Activated B cell treated with CpG ODN at 0.5 μM for 24 hours (primary cell): ENCODE measurements around the gene ZNF586. TPM values are rescaled to one million over a fixed set of nuclear protein-coding genes. Genes with fewer than 3 reads are reported as not detected.
"Not testable (repeated sequence)": the region's sequence is repeated elsewhere in the genome, so short reads cannot be mapped to it uniquely, and the experiment has no call there.

ENCODE experiments used
- ATAC-seq: fragments of 200-7000 bp; cut with Tn5 transposase; one replicate; pipeline ENCODE4 v1.10.0; 2021; ENCODE audit warnings: low read depth, mild to moderate bottlenecking, moderate library complexity
- CTCF ChIA-PET: fragments of 350-600 bp; sonication (Branson Sonifier 250); formaldehyde crosslinking; loops from one replicate; lab custom pipeline; 2021; ENCODE audit warnings: antibody characterized with exemption; lab: Charles Lee
- POLR2A ChIA-PET: fragments of 350-600 bp; sonication (Branson Sonifier 250); formaldehyde crosslinking; loops from one replicate; lab custom pipeline; 2021; ENCODE audit warnings: antibody characterized with exemption; lab: Charles Lee
- DNase-seq: peaks from one replicate; pipeline ENCODE4 v3.0.0; 2022
- H3K27ac Mint-ChIP-seq: one replicate; pipeline ENCODE4 v1.8.0; 2020; ENCODE audit warnings: mixed read lengths
- H3K27me3 Mint-ChIP-seq: one replicate; pipeline ENCODE4 v1.8.0; 2021; ENCODE audit warnings: mixed read lengths
- H3K36me3 Mint-ChIP-seq: one replicate; pipeline ENCODE4 v1.8.0; 2021; ENCODE audit warnings: low read depth, mixed read lengths
- H3K4me1 Mint-ChIP-seq: one replicate; pipeline ENCODE4 v1.8.0; 2021; ENCODE audit warnings: mixed read lengths
- H3K4me3 Mint-ChIP-seq: one replicate; pipeline ENCODE4 v1.8.0; 2020; ENCODE audit warnings: mild to moderate bottlenecking, mixed read lengths
- H3K9me3 Mint-ChIP-seq: one replicate; pipeline ENCODE4 v1.8.0; 2020; ENCODE audit warnings: mixed read lengths
- intact Hi-C: fragments of 100-400 bp; cut with micrococcal nuclease; formaldehyde crosslinking; loops from one replicate; pipeline ENCODE4 v1.15.1; 2024
- total RNA-seq: library from RNA; stranded (reverse); gene quantifications from 2 replicates; pipeline ENCODE4 v1.2.3, GENCODE V29; 2022
- TF ChIP-seq, protein P1 (sequence below): fragments of 200-600 bp; IDR thresholded peaks from one replicate; pipeline ENCODE4 v1.8.0; 2022; ENCODE audit warnings: antibody characterized with exemption, mild to moderate bottlenecking

The ZNF586 gene
- total RNA-seq, 1 donor from 2014 or later = 33.7 TPM

DNA sequence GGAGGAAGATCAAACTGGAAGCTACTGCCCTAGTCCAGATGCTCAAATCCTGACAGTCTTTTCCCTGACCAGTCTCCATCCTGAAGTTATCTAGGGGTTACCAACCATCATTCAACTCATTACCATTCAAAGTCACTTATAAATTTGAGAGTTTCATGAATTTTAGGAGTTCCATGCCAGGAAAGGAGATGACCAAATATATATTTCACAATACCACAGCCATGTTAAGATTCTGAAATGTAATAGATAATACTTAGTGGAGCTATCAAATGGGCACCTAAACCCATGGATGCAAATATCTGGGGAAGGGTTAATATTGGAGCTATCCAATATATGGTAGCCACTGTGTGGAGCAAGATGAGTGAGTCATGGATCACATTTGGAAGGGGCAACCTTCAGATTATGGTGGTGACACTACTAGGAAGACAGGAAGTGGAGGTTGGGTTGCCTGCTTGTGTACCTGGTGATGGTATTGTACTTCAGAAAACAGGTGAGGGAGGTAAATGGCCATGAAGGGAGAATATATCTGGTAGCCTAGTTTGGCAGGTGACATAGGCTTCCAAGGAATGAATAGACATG lies 18.7 kb downstream of the ZNF586 start:
- Mint-ChIP-seq H3K9me3 (peaks cover 2% of the 10 kb centered on the region), H3K4me3 (no peak overlapping the region), H3K36me3 (peaks cover 52% of the 10 kb centered on the region), H3K4me1 (peaks cover 9% of the 10 kb centered on the region), H3K27ac (no peak overlapping the region), H3K27me3 (no peaks in the 10 kb centered on the region)
- TF ChIP-seq, protein P1, sequence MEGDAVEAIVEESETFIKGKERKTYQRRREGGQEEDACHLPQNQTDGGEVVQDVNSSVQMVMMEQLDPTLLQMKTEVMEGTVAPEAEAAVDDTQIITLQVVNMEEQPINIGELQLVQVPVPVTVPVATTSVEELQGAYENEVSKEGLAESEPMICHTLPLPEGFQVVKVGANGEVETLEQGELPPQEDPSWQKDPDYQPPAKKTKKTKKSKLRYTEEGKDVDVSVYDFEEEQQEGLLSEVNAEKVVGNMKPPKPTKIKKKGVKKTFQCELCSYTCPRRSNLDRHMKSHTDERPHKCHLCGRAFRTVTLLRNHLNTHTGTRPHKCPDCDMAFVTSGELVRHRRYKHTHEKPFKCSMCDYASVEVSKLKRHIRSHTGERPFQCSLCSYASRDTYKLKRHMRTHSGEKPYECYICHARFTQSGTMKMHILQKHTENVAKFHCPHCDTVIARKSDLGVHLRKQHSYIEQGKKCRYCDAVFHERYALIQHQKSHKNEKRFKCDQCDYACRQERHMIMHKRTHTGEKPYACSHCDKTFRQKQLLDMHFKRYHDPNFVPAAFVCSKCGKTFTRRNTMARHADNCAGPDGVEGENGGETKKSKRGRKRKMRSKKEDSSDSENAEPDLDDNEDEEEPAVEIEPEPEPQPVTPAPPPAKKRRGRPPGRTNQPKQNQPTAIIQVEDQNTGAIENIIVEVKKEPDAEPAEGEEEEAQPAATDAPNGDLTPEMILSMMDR = no peak
- no peak for ATAC-seq
- intact Hi-C loops = no loop called here
- CTCF ChIA-PET = no interaction called here
- POLR2A ChIA-PET = interaction anchor here (0.6 kb wide), 1 partner anchor 604 kb away, joined by 5 read pairs; no protein-coding TSS in a partner anchor
- DNase-seq = no peak

DNA sequence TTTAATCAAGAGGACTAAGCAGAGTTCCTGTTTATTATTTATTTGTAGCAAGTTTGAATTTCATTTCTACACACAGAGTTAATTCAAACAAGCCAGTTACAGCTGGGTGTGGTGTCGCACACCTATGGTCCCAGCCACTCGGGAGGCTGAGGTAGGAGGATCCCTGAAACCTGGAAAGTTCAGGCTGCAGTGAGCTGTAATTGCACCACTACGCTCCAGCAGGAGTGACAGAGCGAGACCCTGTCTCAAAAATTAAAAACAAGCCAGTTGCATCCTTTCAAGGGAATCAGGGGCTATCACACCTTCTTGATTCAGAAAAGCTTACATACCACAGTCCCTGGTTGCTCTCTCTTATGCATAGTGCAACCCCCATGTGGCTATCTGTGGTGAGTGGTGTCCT lies 19.8 kb downstream of the ZNF586 start:
- intact Hi-C loops = no loop called here
- Mint-ChIP-seq H3K4me3 (no peak overlapping the region), H3K4me1 (peaks cover 9% of the 10 kb centered on the region), H3K27me3 (no peaks in the 10 kb centered on the region), H3K9me3 (peaks cover 2% of the 10 kb centered on the region), H3K27ac (no peak overlapping the region), H3K36me3 (peaks cover 54% of the 10 kb centered on the region)
- TF ChIP-seq, protein P1 = no peak
- CTCF ChIA-PET = no interaction called here
- ATAC-seq = no peak
- DNase-seq = no peak
- POLR2A ChIA-PET = no interaction called here

DNA sequence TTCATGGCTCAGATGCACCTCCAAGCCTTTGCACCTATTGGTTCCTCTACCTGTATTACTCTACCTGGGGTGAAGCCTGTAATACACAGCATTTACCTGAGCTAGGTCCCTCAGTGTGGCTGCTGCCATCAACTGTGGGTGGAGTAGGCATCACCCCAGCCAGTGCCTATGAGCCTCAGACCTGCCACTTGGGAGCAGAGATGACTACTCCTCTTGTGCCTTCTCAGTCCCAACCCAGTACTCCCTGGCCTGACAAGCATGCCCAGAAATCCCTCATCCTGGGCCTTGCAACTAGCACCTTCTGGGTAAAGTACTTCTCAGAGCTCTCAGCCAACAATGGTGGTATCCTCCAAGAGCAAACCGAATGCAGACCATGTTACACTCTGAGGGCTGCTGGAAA lies 27.1 kb downstream of the ZNF586 start:
- CTCF ChIA-PET, H3K27me3 Mint-ChIP-seq, H3K9me3 Mint-ChIP-seq, POLR2A ChIA-PET, intact Hi-C loops, ATAC-seq, H3K4me3 Mint-ChIP-seq, H3K27ac Mint-ChIP-seq, DNase-seq: not testable (repeated sequence)
- Mint-ChIP-seq H3K36me3 (peaks cover 44% of the 10 kb centered on the region), H3K4me1 (peaks cover 11% of the 10 kb centered on the region)

DNA sequence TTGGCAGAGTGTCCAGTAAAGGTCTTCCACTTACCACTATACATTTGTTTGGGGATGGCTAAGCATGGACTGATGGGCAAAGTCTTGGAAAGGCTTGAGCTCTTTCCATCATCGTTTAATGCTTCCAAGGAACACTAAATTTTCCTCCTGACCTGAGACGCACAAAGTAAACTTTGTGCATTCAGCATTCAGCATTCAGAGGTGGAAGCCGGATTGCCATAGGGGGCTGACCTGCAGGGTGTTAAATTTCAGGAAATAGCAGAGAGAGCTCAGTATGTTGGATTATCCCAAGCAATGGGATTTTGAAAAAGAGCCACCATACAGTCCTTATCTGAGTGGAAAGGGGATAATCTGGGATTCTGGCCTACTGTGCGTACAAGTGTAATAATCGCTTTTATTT lies 31.2 kb downstream of the ZNF586 start:
- H3K4me1 Mint-ChIP-seq = peaks cover 44% of the 10 kb centered on the region
- H3K4me3 Mint-ChIP-seq = no peak overlapping the region

DNA sequence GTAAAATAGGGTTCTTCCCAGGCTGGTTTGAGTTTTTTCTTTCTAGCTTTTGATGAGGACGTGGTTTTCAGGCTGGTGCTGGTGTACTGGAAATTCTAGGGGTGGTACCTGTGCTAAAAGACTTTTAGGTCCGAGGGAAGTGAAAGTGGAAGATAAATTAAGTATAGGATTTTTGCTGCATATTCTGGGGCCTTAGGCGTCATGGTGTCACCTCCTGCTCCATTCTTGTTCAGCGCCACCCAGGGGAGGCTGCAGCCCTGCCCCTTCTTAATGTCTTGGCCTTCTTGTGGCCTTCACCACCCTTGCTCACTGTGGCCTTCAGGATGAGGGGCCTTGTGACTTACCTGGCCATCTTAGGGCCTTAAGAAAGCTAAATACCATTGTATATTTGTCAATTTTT lies 32.8 kb downstream of the ZNF586 start:
- DNase-seq (no peak), ATAC-seq (peak; percentile 86)
- Mint-ChIP-seq H3K4me1 (peaks cover 44% of the 10 kb centered on the region), H3K27ac (peak overlapping the region; percentile 89), H3K27me3 (no peaks in the 10 kb centered on the region), H3K4me3 (peak overlapping the region; percentile 52), H3K9me3 (no peaks in the 10 kb centered on the region), H3K36me3 (peaks cover 28% of the 10 kb centered on the region)
- TF ChIP-seq, protein P1 = no peak
- ChIA-PET POLR2A (interaction anchor here (1.1 to 1.2 kb wide), 3 partner anchors 12 to 28 kb away, joined by 3 to 6 read pairs (median 6); partner anchors contain the start of gene ZNF552), CTCF (no interaction called here)
- intact Hi-C loops = loop anchor here (1.0 kb wide), 1 partner anchor 12 kb away; the partner anchor contains the start of gene ZNF552

More for the DNA sequence above, 31.2 kb downstream of the ZNF586 start:
- H3K27me3 Mint-ChIP-seq = no peaks in the 10 kb centered on the region
- CTCF ChIA-PET = no interaction called here
- POLR2A ChIA-PET = no interaction called here
- no peaks in the 10 kb centered on the region for H3K9me3 Mint-ChIP-seq
- TF ChIP-seq, protein P1 = no peak
- intact Hi-C loops = no loop called here
- no peak for ATAC-seq
- H3K27ac Mint-ChIP-seq = no peak overlapping the region
- DNase-seq = no peak
- peaks cover 31% of the 10 kb centered on the region for H3K36me3 Mint-ChIP-seq
